Fibroblast of lung (primary cell): ENCODE measurements around the gene RPS6KA4. TPM values are rescaled to one million over a fixed set of nuclear protein-coding genes. Genes with fewer than 3 reads are reported as not detected.

ENCODE experiments used
- DNase-seq, 2 donors: peaks; one replicate each; pipeline versions ENCODE4 v3.0.0 to v3.0.0-alpha.2; 2010; ENCODE audit warnings: low read depth in 2 of 2
- H2AFZ ChIP-seq: 2 replicates; pipeline ENCODE4 v1.5.1; 2012; ENCODE audit warnings: low read length, control low read depth, inconsistent platforms
- H3K27ac ChIP-seq: 2 replicates; pipeline ENCODE4 v1.5.1; 2011; ENCODE audit warnings: low read length, control low read depth; ENCODE audit not compliant: insufficient read depth
- H3K27me3 ChIP-seq: 2 replicates; pipeline ENCODE4 v1.5.1; 2011; ENCODE audit warnings: mild to moderate bottlenecking, low read length; ENCODE audit not compliant: control insufficient read depth, insufficient read depth
- H3K36me3 ChIP-seq: 2 replicates; pipeline ENCODE4 v1.5.1; 2011; ENCODE audit warnings: low read length; ENCODE audit not compliant: control insufficient read depth, insufficient read depth
- H3K4me1 ChIP-seq: 2 replicates; pipeline ENCODE4 v1.5.1; 2011; ENCODE audit warnings: low read length; ENCODE audit not compliant: control insufficient read depth, insufficient read depth; ENCODE audit errors: extremely low read depth
- H3K4me2 ChIP-seq: 2 replicates; pipeline ENCODE4 v1.5.1; 2011; ENCODE audit warnings: low read length, control low read depth; ENCODE audit not compliant: insufficient read depth; ENCODE audit errors: extremely low read depth
- H3K4me3 ChIP-seq, 4 experiments: fragments of 200-600 bp in 1 of 4; sonication (generic) in 1 of 4; replicated peaks in 1 of 4; 2 replicates each; pipeline ENCODE4 v1.5.1; 2011 to 2016; ENCODE audit warnings: low read length in 4 of 4, low read depth in 3 of 4, mild to moderate bottlenecking in 3 of 4, control low read depth in 2 of 4, inconsistent platforms in 1 of 4, mixed read lengths in 1 of 4; ENCODE audit not compliant: insufficient read depth in 1 of 4; ENCODE audit errors: control extremely low read depth in 1 of 4
- H3K79me2 ChIP-seq: 2 replicates; pipeline ENCODE4 v1.5.1; 2012; ENCODE audit warnings: mild to moderate bottlenecking, low read length, inconsistent platforms; ENCODE audit not compliant: control insufficient read depth, insufficient read depth
- H3K9ac ChIP-seq: 2 replicates; pipeline ENCODE4 v1.5.1; 2011; ENCODE audit warnings: mild to moderate bottlenecking, low read length, control low read depth; ENCODE audit not compliant: insufficient read depth
- H3K9me3 ChIP-seq: 2 replicates; pipeline ENCODE4 v1.5.1; 2012; ENCODE audit warnings: low read depth, low read length; ENCODE audit not compliant: control insufficient read depth, insufficient read depth
- H4K20me1 ChIP-seq: 2 replicates; pipeline ENCODE4 v1.5.1; 2011; ENCODE audit warnings: low read length; ENCODE audit not compliant: control insufficient read depth, insufficient read depth; ENCODE audit errors: extremely low read depth
- EZH2 ChIP-seq: IDR thresholded peaks from 2 replicates; pipeline ENCODE4 v1.5.1; 2012; ENCODE audit warnings: low read length, control low read depth, mild to moderate bottlenecking; ENCODE audit errors: missing control alignments
- polyA plus RNA-seq, 2 donors: library from polyadenylated mRNA; depleted of rRNA in 1 of 2; stranded (reverse) in 1 of 2; unstranded in 1 of 2; fragments of >200 nt; gene quantifications; 2 replicates each; pipeline ENCODE4 v1.2.1, GENCODE V29; 2011 to 2012; ENCODE audit warnings: missing spikeins in 1 of 2
- total RNA-seq: library from RNA; depleted of rRNA; stranded (reverse); fragments of >200 nt; gene quantifications from 2 replicates; pipeline ENCODE4 v1.2.1, GENCODE V29; 2014
- TF ChIP-seq, protein P1 (sequence below), 2 donors: IDR thresholded peaks in 1 of 2; conservative IDR thresholded peaks in 1 of 2; 1 replicate in 1 of 2; 2 replicates in 1 of 2; pipeline ENCODE4 v1.5.1; 2011 to 2012; ENCODE audit warnings: low read length in 2 of 2, control low read depth in 1 of 2, inconsistent platforms in 1 of 2, low read depth in 1 of 2, mild to moderate bottlenecking in 1 of 2

The RPS6KA4 gene
- total and polyA plus RNA-seq, 2 donors (not counting 1 experiment from before 2014, with no cell fraction given) = 15.9 to 27.6 TPM

DNA sequence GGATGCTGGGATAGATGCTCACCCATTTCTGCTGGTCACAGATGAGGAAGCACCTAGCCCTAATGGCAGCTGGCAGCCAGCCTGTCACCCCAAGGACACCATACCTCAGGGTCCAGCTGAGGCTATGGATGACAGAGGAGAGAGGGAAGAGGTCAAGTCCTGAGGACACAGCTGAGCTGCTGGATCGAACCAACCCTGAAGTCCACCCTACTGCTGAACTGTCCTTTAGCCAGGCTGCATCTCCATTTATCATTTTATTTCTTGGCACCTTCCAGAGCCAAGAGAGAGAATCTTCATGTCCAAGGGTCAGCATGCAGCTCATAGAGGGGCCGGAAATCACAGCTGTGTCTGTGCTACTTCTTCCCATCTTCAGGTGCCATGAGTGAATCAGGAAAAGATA is 30.9 kb downstream of the RPS6KA4 start:
- H3K27me3 ChIP-seq = no peaks in the 10 kb centered on the region
- H3K4me2 ChIP-seq = no peak overlapping the region
- no peak overlapping the region for H3K4me3 ChIP-seq
- no peaks in the 10 kb centered on the region for H3K36me3 ChIP-seq
- no peaks in the 10 kb centered on the region for H4K20me1 ChIP-seq
- H3K27ac ChIP-seq = no peak overlapping the region
- H3K79me2 ChIP-seq = no peaks in the 10 kb centered on the region
- TF ChIP-seq, protein P1, sequence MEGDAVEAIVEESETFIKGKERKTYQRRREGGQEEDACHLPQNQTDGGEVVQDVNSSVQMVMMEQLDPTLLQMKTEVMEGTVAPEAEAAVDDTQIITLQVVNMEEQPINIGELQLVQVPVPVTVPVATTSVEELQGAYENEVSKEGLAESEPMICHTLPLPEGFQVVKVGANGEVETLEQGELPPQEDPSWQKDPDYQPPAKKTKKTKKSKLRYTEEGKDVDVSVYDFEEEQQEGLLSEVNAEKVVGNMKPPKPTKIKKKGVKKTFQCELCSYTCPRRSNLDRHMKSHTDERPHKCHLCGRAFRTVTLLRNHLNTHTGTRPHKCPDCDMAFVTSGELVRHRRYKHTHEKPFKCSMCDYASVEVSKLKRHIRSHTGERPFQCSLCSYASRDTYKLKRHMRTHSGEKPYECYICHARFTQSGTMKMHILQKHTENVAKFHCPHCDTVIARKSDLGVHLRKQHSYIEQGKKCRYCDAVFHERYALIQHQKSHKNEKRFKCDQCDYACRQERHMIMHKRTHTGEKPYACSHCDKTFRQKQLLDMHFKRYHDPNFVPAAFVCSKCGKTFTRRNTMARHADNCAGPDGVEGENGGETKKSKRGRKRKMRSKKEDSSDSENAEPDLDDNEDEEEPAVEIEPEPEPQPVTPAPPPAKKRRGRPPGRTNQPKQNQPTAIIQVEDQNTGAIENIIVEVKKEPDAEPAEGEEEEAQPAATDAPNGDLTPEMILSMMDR (conservative IDR thresholded peaks at IDR 0.05 in 1 of 2, IDR thresholded peaks at IDR 0.05 in 1 of 2; ENCODE audit: low read depth in 1 of 2, low read length in 2 of 2) = no peak
- no peak for TF ChIP-seq EZH2
- H3K9ac ChIP-seq = no peak overlapping the region
- no peaks in the 10 kb centered on the region for H3K9me3 ChIP-seq
- no peaks in the 10 kb centered on the region for H3K4me1 ChIP-seq
- DNase-seq = no peak
- H2AFZ ChIP-seq = no peak overlapping the region

GRCh38 chr11:64390558-64390957 is 31.6 kb downstream of the RPS6KA4 start:
- no peak for DNase-seq
- no peak overlapping the region for H3K9ac ChIP-seq
- H3K9me3 ChIP-seq = no peaks in the 10 kb centered on the region
- H3K36me3 ChIP-seq = no peaks in the 10 kb centered on the region
- no peaks in the 10 kb centered on the region for H3K79me2 ChIP-seq
- H3K4me1 ChIP-seq = no peaks in the 10 kb centered on the region
- H2AFZ ChIP-seq = no peak overlapping the region
- no peaks in the 10 kb centered on the region for H4K20me1 ChIP-seq
- TF ChIP-seq, protein P1 (conservative IDR thresholded peaks at IDR 0.05 in 1 of 2, IDR thresholded peaks at IDR 0.05 in 1 of 2; ENCODE audit: low read depth in 1 of 2, low read length in 2 of 2) = no peak
- no peak overlapping the region for H3K27ac ChIP-seq
- no peak overlapping the region for H3K4me2 ChIP-seq
- no peak overlapping the region for H3K4me3 ChIP-seq
- H3K27me3 ChIP-seq = peaks cover 1% of the 10 kb centered on the region

DNA sequence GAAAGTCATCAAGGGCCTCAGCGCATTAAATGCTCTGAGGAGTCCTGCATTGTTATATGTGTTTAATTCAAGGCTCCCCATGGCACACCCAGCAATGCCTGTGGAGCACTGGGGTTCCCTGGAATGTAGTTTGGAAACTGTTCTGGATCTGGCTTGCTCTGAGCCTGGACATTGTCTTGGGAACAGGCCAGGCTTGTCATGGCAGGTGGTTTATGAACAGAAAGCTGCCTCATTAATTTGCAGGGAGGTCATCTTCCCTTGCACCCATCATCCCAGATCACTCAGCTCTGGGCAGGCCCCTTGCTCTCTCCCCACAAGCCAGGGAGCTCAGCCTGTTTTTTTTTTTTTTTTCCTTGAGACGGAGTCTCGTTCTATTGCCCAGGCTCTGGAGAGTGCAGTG is 32.9 kb downstream of the RPS6KA4 start:
- no peaks in the 10 kb centered on the region for H3K36me3 ChIP-seq
- no peak for DNase-seq

More for the DNA sequence above, 32.9 kb downstream of the RPS6KA4 start:
- no peak overlapping the region for H3K27ac ChIP-seq
- no peaks in the 10 kb centered on the region for H3K9me3 ChIP-seq
- no peak overlapping the region for H3K4me3 ChIP-seq
- H3K4me2 ChIP-seq = no peak overlapping the region
- no peak for TF ChIP-seq EZH2
- TF ChIP-seq, protein P1 (conservative IDR thresholded peaks at IDR 0.05 in 1 of 2, IDR thresholded peaks at IDR 0.05 in 1 of 2; ENCODE audit: low read depth in 1 of 2, low read length in 2 of 2) = no peak
- no peaks in the 10 kb centered on the region for H3K4me1 ChIP-seq
- no peak overlapping the region for H3K9ac ChIP-seq
- H3K79me2 ChIP-seq = no peaks in the 10 kb centered on the region
- no peak overlapping the region for H2AFZ ChIP-seq
- H3K27me3 ChIP-seq = peaks cover 3% of the 10 kb centered on the region
- H4K20me1 ChIP-seq = no peaks in the 10 kb centered on the region
